GM18505 (cell line): ENCODE measurements around the gene KRTAP10-1.
"Not testable (repeated sequence)": the region's sequence is repeated elsewhere in the genome, so short reads cannot be mapped to it uniquely, and the experiment has no call there.

ENCODE experiments used
- ATAC-seq: cut with Tn5 transposase; IDR thresholded peaks from one replicate; pipeline ENCODE4 v1.9.1; 2021; ENCODE audit not compliant: unreplicated experiment
- POLR2A ChIP-seq: IDR thresholded peaks from 4 replicates; pipeline ENCODE4 v1.6.1; 2011; ENCODE audit warnings: borderline replicate concordance; ENCODE audit not compliant: insufficient read depth, insufficient read length; ENCODE audit errors: extremely low read depth

The KRTAP10-1 gene

GRCh38 chr21:44574457-44575306, 34.7 kb upstream of the KRTAP10-1 start:
- no peak for ATAC-seq

DNA sequence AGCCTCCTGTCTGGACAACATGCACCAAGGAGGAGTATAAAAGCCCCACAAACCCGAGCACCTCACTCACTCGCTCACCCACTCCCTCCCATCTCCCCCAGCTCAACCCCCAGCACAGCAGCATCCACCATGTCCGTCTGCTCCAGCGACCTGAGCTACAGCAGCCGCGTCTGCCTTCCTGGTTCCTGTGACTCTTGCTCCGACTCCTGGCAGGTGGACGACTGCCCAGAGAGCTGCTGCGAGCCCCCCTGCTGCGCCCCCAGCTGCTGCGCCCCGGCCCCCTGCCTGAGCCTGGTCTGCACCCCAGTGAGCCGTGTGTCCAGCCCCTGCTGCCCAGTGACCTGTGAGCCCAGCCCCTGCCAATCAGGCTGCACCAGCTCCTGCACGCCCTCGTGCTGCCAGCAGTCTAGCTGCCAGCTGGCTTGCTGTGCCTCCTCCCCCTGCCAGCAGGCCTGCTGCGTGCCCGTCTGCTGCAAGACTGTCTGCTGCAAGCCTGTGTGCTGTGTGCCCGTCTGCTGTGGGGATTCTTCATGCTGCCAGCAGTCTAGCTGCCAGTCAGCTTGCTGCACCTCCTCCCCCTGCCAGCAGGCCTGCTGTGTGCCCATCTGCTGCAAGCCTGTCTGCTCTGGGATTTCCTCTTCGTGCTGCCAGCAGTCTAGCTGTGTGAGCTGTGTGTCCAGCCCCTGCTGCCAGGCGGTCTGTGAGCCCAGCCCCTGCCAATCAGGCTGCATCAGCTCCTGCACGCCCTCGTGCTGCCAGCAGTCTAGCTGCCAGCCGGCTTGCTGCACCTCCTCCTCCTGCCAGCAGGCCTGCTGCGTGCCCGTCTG, 33.8 kb upstream of the KRTAP10-1 start, which contains the start of gene KRTAP10-4:
Gene KRTAP10-4, plus strand, starts transcription at position 100 of the 827 bp plus-strand sequence. Its CDS starts 30 bp downstream, at position 130.
- ATAC-seq: not testable (repeated sequence)

More at GRCh38 chr21:44574457-44575306, 34.7 kb upstream of the KRTAP10-1 start:
- TF ChIP-seq POLR2A: no peak

- no peak for TF ChIP-seq POLR2A
- ATAC-seq: no peak
These were observed 33.1 kb upstream of the KRTAP10-1 start for GRCh38 chr21:44572959-44573583.

- no peak for ATAC-seq
These were observed 32.1 kb upstream of the KRTAP10-1 start for GRCh38 chr21:44571844-44572782.

GRCh38 chr21:44571296-44571695, 31.3 kb upstream of the KRTAP10-1 start:
- TF ChIP-seq POLR2A: no peak
- no peak for ATAC-seq

More at GRCh38 chr21:44571844-44572782, 32.1 kb upstream of the KRTAP10-1 start:
- no peak for TF ChIP-seq POLR2A

DNA sequence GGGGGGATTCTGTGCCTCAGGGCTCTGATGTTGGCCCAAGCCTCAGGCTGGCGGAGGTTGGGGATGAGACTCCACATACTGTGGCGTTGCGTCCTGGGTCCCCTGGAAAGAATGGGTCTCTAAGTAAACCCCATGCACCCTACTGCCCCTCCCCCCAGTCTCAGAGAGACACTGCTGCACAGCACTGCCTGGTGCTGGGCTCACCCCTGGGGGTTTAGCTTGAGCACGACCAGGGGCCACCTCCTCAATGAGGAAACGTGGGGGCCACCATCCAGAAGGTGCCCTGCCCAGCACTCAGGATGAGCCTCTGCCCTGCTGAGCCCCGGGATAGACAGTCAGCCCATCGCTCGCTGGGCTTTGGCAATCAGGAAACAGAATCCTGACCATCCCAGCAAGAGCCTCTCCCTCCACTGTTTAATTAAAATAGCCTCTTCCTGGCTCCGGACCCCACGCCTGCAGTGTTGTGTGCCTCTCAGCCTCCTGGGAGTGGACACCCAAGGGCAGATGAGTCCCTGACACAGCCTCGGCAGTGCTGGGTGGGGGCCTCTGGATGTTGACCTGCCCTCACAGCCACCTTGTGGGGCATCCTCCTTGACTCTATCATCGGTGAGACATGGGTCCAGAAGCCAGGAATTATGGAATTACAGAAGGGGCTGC, 30.0 kb upstream of the KRTAP10-1 start:
- TF ChIP-seq POLR2A: no peak
- no peak for ATAC-seq

GRCh38 chr21:44568667-44569556, 28.9 kb upstream of the KRTAP10-1 start:
- ATAC-seq: no peak
- no peak for TF ChIP-seq POLR2A

- TF ChIP-seq POLR2A: no peak
- no peak for ATAC-seq
These were observed 28.3 kb upstream of the KRTAP10-1 start for GRCh38 chr21:44568261-44568660.

GRCh38 chr21:44567481-44568171, 27.6 kb upstream of the KRTAP10-1 start:
- ATAC-seq: no peak
- TF ChIP-seq POLR2A: no peak

DNA sequence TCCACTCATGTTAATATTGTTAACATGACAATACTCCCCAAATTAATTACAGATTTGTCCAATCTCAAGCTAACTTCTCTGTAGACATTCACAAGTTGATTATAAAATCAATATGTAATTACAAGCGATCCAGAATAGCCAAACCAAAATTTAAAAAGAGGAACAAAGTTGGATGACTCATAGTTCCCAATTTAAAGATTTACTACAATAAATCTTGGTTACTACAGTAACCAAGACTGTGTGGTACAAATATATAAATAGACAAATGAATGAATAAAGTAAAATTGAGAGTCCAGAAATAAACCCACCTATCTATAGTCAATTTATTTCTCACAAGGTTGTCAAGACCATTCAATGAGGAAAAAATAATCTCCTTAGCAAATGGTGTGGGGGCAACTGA, 26.4 kb upstream of the KRTAP10-1 start:
- no peak for TF ChIP-seq POLR2A
- ATAC-seq: no peak
